ENCODE results near the gene RCAN2. TPM values are rescaled to one million over a fixed set of nuclear protein-coding genes. Genes with fewer than 3 reads are reported as not detected.

RCAN2 gene
- total RNA-seq (10 to 100 TPM in 1 of 2 donors, 1 to 10 TPM in 1; 4.7 to 16.7 TPM), polyA plus RNA-seq (1 to 10 TPM; 4.5 to 4.9 TPM)
- long read RNA-seq, donor 1 = 0 reads
- long read RNA-seq, donor 2 = 0 reads
- long read RNA-seq, donor 3, partial matches to known transcripts = 0 of 1 reads
- long read RNA-seq, donor 3, other reads (novel, unspliced or antisense) = 0 of 1 reads
- long read RNA-seq, donor 4 = 0 reads
- long read RNA-seq, donor 5, partial matches to known transcripts = 0 of 2 reads
- long read RNA-seq, donor 5, other reads (novel, unspliced or antisense) = 0 of 2 reads

DNA sequence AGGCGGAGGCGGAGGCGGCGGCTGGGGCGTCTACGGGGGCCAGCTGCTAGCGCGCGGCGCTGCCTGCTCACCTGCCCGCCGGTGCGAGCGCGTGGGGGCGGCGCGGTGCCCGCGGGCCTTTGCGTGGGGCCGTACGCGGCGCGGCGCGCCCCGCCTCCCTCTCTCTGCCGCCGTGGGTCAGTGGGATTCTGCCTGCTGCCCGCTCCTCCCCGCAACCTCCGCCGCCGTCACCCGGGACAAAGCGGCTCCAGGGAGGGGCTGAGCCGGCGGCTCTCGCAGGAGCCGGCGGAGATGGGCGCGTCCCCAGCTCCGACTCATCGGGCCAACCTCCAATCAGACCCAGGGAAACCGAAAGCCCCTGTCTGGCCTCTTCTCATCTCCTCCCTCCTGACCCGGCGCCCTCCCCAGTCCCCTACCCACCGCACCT is at the start of gene RCAN2:
Gene RCAN2, minus strand, starts transcription at position 249 of the 427 bp plus-strand sequence.
- WGBS, 2 donors = 1% methylated on average over 25 to 51 of the region's 51 CpGs
- H3K4me1 ChIP-seq (ENCODE audit: control insufficient read depth in 5 of 5, insufficient read depth in 5 of 5, low read length in 5 of 5) = peaks cover 3 to 13% (median 6%) of the 10 kb centered on the region in 5 donors
- H3K27ac ChIP-seq (ENCODE audit: low read depth in 1 of 2, low read length in 1 of 2) = peak within 1 kb of the TSS in 1 of 2 donors; percentile 93
- TF ChIP-seq, protein P1, sequence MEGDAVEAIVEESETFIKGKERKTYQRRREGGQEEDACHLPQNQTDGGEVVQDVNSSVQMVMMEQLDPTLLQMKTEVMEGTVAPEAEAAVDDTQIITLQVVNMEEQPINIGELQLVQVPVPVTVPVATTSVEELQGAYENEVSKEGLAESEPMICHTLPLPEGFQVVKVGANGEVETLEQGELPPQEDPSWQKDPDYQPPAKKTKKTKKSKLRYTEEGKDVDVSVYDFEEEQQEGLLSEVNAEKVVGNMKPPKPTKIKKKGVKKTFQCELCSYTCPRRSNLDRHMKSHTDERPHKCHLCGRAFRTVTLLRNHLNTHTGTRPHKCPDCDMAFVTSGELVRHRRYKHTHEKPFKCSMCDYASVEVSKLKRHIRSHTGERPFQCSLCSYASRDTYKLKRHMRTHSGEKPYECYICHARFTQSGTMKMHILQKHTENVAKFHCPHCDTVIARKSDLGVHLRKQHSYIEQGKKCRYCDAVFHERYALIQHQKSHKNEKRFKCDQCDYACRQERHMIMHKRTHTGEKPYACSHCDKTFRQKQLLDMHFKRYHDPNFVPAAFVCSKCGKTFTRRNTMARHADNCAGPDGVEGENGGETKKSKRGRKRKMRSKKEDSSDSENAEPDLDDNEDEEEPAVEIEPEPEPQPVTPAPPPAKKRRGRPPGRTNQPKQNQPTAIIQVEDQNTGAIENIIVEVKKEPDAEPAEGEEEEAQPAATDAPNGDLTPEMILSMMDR (IDR thresholded peaks at IDR 0.05; ENCODE audit: control extremely low read depth, extremely low read depth) = no peak
- ATAC-seq (ENCODE audit: insufficient read depth, low FRiP score) (peak; percentile 84), DNase-seq (peak; percentile 59 to 67 (median 67))
- H3K27me3 ChIP-seq (ENCODE audit: control insufficient read depth in 3 of 3, insufficient read depth in 3 of 3, low read length in 2 of 3) = peaks cover 0 to 55% (median 41%) of the 10 kb centered on the region in 3 donors
- no peaks in the 10 kb centered on the region for H3K9me3 ChIP-seq (ENCODE audit: control insufficient read depth in 4 of 4, insufficient read depth in 3 of 4, low read length in 3 of 4)
- peak within 1 kb of the TSS; percentile 68 for H3K4me3 ChIP-seq
- H3K36me3 ChIP-seq (ENCODE audit: control insufficient read depth in 4 of 4, insufficient read depth in 4 of 4, low read length in 4 of 4) = peaks cover 0 to 3% (median 0%) of the 10 kb centered on the region in 4 donors
- H3K9ac ChIP-seq (ENCODE audit: insufficient read depth in 1 of 2, low read length in 2 of 2) = no peak within 1 kb of the TSS

DNA sequence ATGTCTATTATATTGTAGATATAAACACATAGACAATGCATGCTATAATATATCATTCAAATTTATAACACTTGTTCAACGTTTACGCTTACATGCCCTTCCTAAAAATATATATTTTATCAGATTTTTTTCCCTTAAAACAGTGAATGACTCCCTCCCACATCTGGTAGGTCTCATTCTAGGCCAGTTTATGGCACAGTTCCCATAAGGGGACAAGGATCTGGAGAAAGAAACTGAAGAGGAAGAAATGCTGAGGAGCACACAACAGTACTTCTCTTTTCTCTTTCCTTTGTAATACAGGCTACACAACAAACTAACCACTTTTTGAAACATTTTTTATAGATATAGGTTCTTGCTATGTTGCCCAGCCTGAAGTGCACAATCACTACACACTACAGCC is 48.6 kb upstream of the RCAN2 start:
- Histone ChIP-seq H3K4me1 (ENCODE audit: control insufficient read depth in 5 of 5, insufficient read depth in 5 of 5, low read length in 5 of 5) (peaks cover 0 to 4% (median 0%) of the 10 kb centered on the region in 5 donors), H3K27me3 (ENCODE audit: control insufficient read depth in 3 of 3, insufficient read depth in 3 of 3, low read length in 2 of 3) (no peaks in the 10 kb centered on the region), H3K9me3 (ENCODE audit: control insufficient read depth in 4 of 4, insufficient read depth in 3 of 4, low read length in 3 of 4) (peaks cover 0 to 6% (median 0%) of the 10 kb centered on the region in 4 donors), H3K36me3 (ENCODE audit: control insufficient read depth in 4 of 4, insufficient read depth in 4 of 4, low read length in 4 of 4) (no peaks in the 10 kb centered on the region), H3K27ac (ENCODE audit: low read depth in 1 of 2, low read length in 1 of 2) (no peak overlapping the region), H3K9ac (ENCODE audit: insufficient read depth in 1 of 2, low read length in 2 of 2) (no peak overlapping the region), H3K4me3 (no peak overlapping the region)
- DNase-seq = peak in 2 of 3 donors; percentile 15 to 19
- ATAC-seq (ENCODE audit: insufficient read depth, low FRiP score) = no peak
- TF ChIP-seq, protein P1 (IDR thresholded peaks at IDR 0.05; ENCODE audit: control extremely low read depth, extremely low read depth) = no peak
- WGBS, 2 donors = 66 to 83% methylated on average over 2 of the region's 2 CpGs

DNA sequence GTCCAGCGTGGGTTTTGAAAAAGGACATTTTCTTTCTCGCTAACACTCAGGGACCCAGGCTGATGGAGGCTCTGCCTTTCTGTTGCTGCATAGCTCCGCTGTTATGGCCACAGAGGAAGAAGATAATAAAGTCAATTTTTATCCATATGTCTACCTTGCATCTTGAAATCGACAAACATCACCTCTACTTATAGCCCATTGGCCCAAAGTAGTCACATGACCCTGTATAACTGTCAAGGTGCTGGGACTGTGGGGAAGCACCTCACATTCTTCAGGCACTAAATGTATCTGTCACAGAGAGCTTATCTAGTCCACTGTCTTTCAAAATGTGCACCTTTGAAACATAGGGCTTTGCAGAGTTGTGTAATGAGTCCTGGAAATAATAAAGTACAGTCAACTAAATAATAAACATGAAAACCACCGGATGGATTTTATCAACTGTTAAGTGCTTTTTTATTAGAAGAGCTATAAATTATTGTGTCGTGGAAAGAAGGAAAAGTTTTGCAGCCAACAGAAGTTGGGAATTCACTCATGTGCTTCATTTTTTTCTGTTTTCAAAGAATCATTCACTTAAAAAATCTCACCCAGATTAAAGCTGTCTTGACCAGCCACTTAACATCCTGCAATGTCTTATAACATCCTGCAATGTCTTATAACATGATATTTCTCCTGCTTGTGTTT is 47.7 kb upstream of the RCAN2 start:
- H3K27me3 ChIP-seq (ENCODE audit: control insufficient read depth in 3 of 3, insufficient read depth in 3 of 3, low read length in 2 of 3) = no peaks in the 10 kb centered on the region
- H3K36me3 ChIP-seq (ENCODE audit: control insufficient read depth in 4 of 4, insufficient read depth in 4 of 4, low read length in 4 of 4) = no peaks in the 10 kb centered on the region
- H3K27ac ChIP-seq (ENCODE audit: low read depth in 1 of 2, low read length in 1 of 2) = no peak overlapping the region
- 67 to 72% methylated on average over 6 of the region's 6 CpGs for WGBS, 2 donors
- peak in 2 of 3 donors; percentile 44 to 56 for DNase-seq
- ATAC-seq (ENCODE audit: insufficient read depth, low FRiP score) = no peak
- H3K9me3 ChIP-seq (ENCODE audit: control insufficient read depth in 4 of 4, insufficient read depth in 3 of 4, low read length in 3 of 4) = peaks cover 0 to 6% (median 0%) of the 10 kb centered on the region in 4 donors
- H3K4me3 ChIP-seq = no peak overlapping the region
- TF ChIP-seq, protein P1 (IDR thresholded peaks at IDR 0.05; ENCODE audit: control extremely low read depth, extremely low read depth) = no peak
- no peak overlapping the region for H3K9ac ChIP-seq (ENCODE audit: insufficient read depth in 1 of 2, low read length in 2 of 2)
- peaks cover 0 to 4% (median 0%) of the 10 kb centered on the region in 5 donors for H3K4me1 ChIP-seq (ENCODE audit: control insufficient read depth in 5 of 5, insufficient read depth in 5 of 5, low read length in 5 of 5)
